ENCODE data around the gene PPP2R5C. TPM values are rescaled to one million over a fixed set of nuclear protein-coding genes. Genes with fewer than 3 reads are reported as not detected.
A peak's percentile ranks its signal among the peaks of the same experiment; 100 is the strongest.

The PPP2R5C gene
- total RNA-seq, 4 donors from 2014 or later: 66.2 to 211 (median 116) TPM

- no peak for TF ChIP-seq EP300 (IDR thresholded peaks at IDR 0.05; ENCODE audit: low read depth)
- TF ChIP-seq, protein P1, sequence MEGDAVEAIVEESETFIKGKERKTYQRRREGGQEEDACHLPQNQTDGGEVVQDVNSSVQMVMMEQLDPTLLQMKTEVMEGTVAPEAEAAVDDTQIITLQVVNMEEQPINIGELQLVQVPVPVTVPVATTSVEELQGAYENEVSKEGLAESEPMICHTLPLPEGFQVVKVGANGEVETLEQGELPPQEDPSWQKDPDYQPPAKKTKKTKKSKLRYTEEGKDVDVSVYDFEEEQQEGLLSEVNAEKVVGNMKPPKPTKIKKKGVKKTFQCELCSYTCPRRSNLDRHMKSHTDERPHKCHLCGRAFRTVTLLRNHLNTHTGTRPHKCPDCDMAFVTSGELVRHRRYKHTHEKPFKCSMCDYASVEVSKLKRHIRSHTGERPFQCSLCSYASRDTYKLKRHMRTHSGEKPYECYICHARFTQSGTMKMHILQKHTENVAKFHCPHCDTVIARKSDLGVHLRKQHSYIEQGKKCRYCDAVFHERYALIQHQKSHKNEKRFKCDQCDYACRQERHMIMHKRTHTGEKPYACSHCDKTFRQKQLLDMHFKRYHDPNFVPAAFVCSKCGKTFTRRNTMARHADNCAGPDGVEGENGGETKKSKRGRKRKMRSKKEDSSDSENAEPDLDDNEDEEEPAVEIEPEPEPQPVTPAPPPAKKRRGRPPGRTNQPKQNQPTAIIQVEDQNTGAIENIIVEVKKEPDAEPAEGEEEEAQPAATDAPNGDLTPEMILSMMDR (IDR thresholded peaks at IDR 0.05): no peak
- no peak for TF ChIP-seq POLR2AphosphoS5 (IDR thresholded peaks at IDR 0.05)
- TF ChIP-seq POLR2A (IDR thresholded peaks at IDR 0.05): no peak
- H3K27ac ChIP-seq: no peak overlapping the region
- no peaks in the 10 kb centered on the region for H3K27me3 ChIP-seq
- in situ Hi-C loops (cut with MboI; ENCODE audit: low pct_ligation_motif_present in 1 of 4, low pct_unique_long_range_greater_than_20kb in 1 of 4, low sequenced_read_pairs in 3 of 4): no loop called here
- H3K36me3 ChIP-seq: no peaks in the 10 kb centered on the region
- intact Hi-C loops (cut with DNase I; ENCODE audit: low total_unique reads): no loop called here
- no peak overlapping the region for H3K4me3 ChIP-seq
- H3K9me3 ChIP-seq: no peaks in the 10 kb centered on the region
- WGBS, 2 donors (ENCODE audit: low coverage in 1 of 2): 71 to 80% methylated on average over 2 to 6 of the region's 6 CpGs
- H3K4me1 ChIP-seq: peaks cover 0 to 21% (median 4%) of the 10 kb centered on the region in 4 donors
- no peak for DNase-seq
Observed at GRCh38 chr14:101789222-101789621, 27.7 kb downstream of the PPP2R5C start.

DNA sequence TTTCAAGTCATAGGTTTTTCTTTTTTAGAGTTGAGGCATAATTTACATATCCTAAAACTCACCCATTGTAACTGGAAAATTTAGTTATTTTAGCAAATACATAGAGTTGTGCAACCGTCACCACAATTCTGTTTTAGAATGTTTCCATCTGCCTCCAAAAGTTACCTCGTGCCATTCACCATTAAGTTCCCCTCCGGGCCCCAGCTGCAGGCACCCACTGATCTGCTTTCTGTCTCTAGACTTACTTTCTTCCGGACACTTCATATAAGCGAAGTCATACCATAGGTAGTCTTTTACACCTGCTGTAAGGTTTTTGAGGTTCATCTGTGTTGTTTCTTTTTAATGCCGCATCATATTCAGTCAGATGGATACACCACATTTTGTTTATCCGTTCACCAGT is 28.7 kb downstream of the PPP2R5C start:
- Histone ChIP-seq H3K9me3 (no peaks in the 10 kb centered on the region), H3K4me3 (no peak overlapping the region), H3K4me1 (peaks cover 0 to 21% (median 4%) of the 10 kb centered on the region in 4 donors), H3K36me3 (no peaks in the 10 kb centered on the region), H3K27me3 (no peaks in the 10 kb centered on the region), H3K27ac (peak overlapping the region in 1 of 4 donors; percentile 3)
- intact Hi-C loops (cut with DNase I; ENCODE audit: low total_unique reads): no loop called here
- no peak for DNase-seq
- TF ChIP-seq POLR2A (IDR thresholded peaks at IDR 0.05) (no peak), EP300 (IDR thresholded peaks at IDR 0.05; ENCODE audit: low read depth) (no peak), POLR2AphosphoS5 (IDR thresholded peaks at IDR 0.05) (no peak)
- TF ChIP-seq, protein P1 (IDR thresholded peaks at IDR 0.05): no peak
- in situ Hi-C loops (cut with MboI; ENCODE audit: low pct_ligation_motif_present in 1 of 4, low pct_unique_long_range_greater_than_20kb in 1 of 4, low sequenced_read_pairs in 3 of 4): no loop called here
- WGBS, 2 donors (ENCODE audit: low coverage in 1 of 2): 84 to 90% methylated on average over 7 of the region's 7 CpGs

GRCh38 chr14:101791919-101792572 is 30.5 kb downstream of the PPP2R5C start:
- intact Hi-C loops (cut with DNase I; ENCODE audit: low total_unique reads): no loop called here
- Histone ChIP-seq H3K9me3 (no peaks in the 10 kb centered on the region), H3K36me3 (no peaks in the 10 kb centered on the region), H3K4me1 (peaks cover 0 to 21% (median 4%) of the 10 kb centered on the region in 4 donors), H3K4me3 (peak overlapping the region in 3 of 4 donors; percentile 7 to 33 (median 18)), H3K27me3 (no peaks in the 10 kb centered on the region), H3K27ac (peak overlapping the region; percentile 56 to 70 (median 70))
- no peak for DNase-seq
- 10 to 12% methylated on average over 5 of the region's 5 CpGs for WGBS, 2 donors (ENCODE audit: low coverage in 1 of 2)
- TF ChIP-seq, protein P1 (IDR thresholded peaks at IDR 0.05): no peak
- TF ChIP-seq POLR2AphosphoS5 (IDR thresholded peaks at IDR 0.05): no peak
- TF ChIP-seq POLR2A (IDR thresholded peaks at IDR 0.05): no peak
- no peak for TF ChIP-seq EP300 (IDR thresholded peaks at IDR 0.05; ENCODE audit: low read depth)
- in situ Hi-C loops (cut with MboI; ENCODE audit: low pct_ligation_motif_present in 1 of 4, low pct_unique_long_range_greater_than_20kb in 1 of 4, low sequenced_read_pairs in 3 of 4): no loop called here

DNA sequence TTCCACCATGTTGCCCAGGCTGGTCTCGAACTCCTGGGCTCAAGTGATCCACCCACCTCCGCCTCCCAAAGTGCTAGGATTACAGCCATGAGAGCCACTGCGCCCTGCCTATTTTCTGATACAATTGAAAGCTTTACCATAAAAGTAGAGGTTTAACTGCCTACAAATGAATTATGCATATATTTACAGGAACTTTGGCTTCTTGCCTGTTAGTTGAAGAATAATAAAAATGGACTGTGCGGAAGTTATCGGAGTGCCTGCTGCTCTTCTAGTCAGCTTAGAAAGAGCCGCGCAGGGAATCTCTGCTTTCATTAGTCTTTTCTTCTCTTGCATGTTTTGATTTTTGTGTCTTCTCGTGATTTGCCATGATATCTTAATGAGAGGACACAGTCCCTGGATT is 34.5 kb downstream of the PPP2R5C start:
- H3K36me3 ChIP-seq: no peaks in the 10 kb centered on the region
- intact Hi-C loops (cut with DNase I; ENCODE audit: low total_unique reads): no loop called here
- H3K4me1 ChIP-seq: peaks cover 0 to 15% (median 4%) of the 10 kb centered on the region in 4 donors
- peak overlapping the region; percentile 62 to 79 (median 70) for H3K27ac ChIP-seq
- no peaks in the 10 kb centered on the region for H3K27me3 ChIP-seq
- TF ChIP-seq POLR2AphosphoS5 (IDR thresholded peaks at IDR 0.05): no peak
- no peak for DNase-seq
- no peaks in the 10 kb centered on the region for H3K9me3 ChIP-seq
- H3K4me3 ChIP-seq: no peak overlapping the region
- in situ Hi-C loops (cut with MboI; ENCODE audit: low pct_ligation_motif_present in 1 of 4, low pct_unique_long_range_greater_than_20kb in 1 of 4, low sequenced_read_pairs in 3 of 4): no loop called here
- WGBS, 2 donors (ENCODE audit: low coverage in 1 of 2): 86 to 90% methylated on average over 5 to 8 of the region's 8 CpGs

All from transverse colon (tissue), 4 donors.